Measurements from ENCODE around the gene CCDC80.

The CCDC80 gene

DNA sequence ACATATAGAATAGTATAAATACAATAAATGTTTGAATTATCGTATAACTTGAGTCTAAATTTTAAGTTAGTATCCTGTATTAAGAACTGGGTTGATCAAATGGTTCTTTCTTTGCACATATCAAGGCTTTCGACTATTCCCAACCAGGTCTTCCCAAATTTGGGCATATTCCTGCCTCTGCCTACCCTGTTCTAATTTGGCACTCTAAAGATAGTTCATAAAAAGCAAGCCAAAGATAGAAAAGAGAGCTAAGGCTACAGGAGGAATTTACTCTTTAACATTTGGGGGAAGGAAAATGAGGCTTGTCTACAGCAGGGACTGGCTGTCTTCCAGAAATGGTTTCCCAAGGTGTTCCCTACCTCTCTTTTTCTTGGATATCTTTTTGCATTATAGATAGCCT is 43.0 kb downstream of the CCDC80 start:
- H3K4me3 ChIP-seq (ENCODE audit: low read length), result no peak overlapping the region
- DNase-seq (ENCODE audit: low read depth), result no peak
- TF ChIP-seq, protein P1, sequence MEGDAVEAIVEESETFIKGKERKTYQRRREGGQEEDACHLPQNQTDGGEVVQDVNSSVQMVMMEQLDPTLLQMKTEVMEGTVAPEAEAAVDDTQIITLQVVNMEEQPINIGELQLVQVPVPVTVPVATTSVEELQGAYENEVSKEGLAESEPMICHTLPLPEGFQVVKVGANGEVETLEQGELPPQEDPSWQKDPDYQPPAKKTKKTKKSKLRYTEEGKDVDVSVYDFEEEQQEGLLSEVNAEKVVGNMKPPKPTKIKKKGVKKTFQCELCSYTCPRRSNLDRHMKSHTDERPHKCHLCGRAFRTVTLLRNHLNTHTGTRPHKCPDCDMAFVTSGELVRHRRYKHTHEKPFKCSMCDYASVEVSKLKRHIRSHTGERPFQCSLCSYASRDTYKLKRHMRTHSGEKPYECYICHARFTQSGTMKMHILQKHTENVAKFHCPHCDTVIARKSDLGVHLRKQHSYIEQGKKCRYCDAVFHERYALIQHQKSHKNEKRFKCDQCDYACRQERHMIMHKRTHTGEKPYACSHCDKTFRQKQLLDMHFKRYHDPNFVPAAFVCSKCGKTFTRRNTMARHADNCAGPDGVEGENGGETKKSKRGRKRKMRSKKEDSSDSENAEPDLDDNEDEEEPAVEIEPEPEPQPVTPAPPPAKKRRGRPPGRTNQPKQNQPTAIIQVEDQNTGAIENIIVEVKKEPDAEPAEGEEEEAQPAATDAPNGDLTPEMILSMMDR (IDR thresholded peaks at IDR 0.05; ENCODE audit: insufficient read depth, low read depth, low read length, missing control alignments), result no peak

DNA sequence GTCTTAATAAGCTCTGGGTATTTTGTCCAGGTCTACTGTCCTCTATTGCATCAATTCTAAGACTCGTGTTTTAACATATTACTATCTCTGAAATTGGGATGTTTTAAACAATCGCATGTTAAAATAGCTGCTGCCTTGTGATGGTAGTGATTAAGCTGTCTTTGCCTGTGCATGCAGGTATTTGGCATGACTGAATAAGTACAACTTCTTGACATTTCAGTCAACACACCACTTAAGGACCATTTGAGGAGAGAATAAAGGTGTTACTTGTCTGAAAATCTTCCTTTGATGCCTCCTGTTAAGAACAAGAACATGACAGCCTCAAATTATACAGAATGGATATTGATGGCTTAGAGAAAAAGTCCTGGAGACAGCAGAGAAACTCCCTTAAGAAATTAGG is 46.1 kb downstream of the CCDC80 start:
- no peak overlapping the region for H3K4me3 ChIP-seq (ENCODE audit: low read length)
- TF ChIP-seq, protein P1 (IDR thresholded peaks at IDR 0.05; ENCODE audit: insufficient read depth, low read depth, low read length, missing control alignments), result no peak
- no peak for DNase-seq (ENCODE audit: low read depth)

DNA sequence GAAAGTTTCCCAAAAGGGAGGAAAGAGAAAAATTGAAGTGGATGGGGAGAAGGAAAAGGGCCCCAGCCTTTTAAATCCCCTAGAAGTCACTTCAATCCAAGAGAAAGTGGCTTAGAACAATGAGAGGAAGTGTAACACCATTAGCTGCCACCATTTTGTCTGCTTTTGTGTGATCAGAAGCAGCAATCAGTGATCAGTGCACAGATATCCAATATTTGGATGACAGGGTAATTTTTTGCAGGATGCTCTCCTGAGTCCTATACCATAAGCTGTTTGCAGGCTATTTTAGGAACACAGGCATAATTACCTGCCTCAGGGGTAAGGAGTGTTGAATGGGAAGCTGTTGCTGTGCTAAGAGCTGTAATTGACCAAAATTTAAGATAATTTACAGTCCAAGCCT is 47.7 kb downstream of the CCDC80 start:
- H3K4me3 ChIP-seq (ENCODE audit: low read length), result no peak overlapping the region
- DNase-seq (ENCODE audit: low read depth), result no peak
- TF ChIP-seq, protein P1 (IDR thresholded peaks at IDR 0.05; ENCODE audit: insufficient read depth, low read depth, low read length, missing control alignments), result no peak

DNA sequence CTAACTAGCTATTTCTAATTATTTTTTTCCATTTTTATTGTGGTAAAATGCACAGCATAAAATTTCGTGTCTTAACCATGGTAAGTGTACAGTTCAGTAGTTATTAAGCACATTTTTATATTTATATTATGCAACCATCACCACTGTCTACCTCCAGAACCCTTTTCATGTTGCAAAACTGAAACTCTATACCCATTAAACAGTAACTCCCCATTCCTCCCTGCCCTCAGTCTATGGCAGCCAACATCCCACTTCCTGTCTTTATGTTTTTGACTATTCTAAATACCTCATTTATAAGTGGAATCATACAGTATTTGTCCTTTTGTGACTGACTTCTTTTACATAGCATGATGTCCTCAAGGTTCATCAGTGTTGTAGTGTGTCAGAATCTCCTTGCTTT is 53.6 kb downstream of the CCDC80 start:
- TF ChIP-seq, protein P1 (IDR thresholded peaks at IDR 0.05; ENCODE audit: insufficient read depth, low read depth, low read length, missing control alignments), result no peak
- DNase-seq (ENCODE audit: low read depth), result no peak

DNA sequence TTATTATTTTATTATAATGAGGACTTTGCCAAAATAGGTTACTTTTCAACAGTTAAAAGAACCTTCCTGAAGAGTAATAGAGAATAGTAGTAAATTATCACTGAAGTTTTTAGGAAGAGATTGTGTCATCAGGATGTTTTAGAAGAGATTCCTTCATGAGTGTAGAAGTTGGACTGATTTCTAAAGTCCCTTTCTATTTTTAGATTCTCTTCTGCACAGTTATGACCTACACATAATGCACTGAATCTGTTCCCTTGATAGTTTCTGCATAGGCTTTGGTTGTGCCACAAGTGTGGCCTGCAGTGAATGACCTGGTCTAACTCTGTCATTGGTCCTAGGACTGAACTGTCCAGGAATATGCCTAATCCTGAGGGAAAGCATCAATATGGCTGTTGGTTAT is 55.2 kb downstream of the CCDC80 start:
- TF ChIP-seq, protein P1 (IDR thresholded peaks at IDR 0.05; ENCODE audit: insufficient read depth, low read depth, low read length, missing control alignments), result no peak
- no peak overlapping the region for H3K4me3 ChIP-seq (ENCODE audit: low read length)
- DNase-seq (ENCODE audit: low read depth), result no peak

More for the DNA sequence above, 53.6 kb downstream of the CCDC80 start:
- H3K4me3 ChIP-seq (ENCODE audit: low read length), result no peak overlapping the region

DNA sequence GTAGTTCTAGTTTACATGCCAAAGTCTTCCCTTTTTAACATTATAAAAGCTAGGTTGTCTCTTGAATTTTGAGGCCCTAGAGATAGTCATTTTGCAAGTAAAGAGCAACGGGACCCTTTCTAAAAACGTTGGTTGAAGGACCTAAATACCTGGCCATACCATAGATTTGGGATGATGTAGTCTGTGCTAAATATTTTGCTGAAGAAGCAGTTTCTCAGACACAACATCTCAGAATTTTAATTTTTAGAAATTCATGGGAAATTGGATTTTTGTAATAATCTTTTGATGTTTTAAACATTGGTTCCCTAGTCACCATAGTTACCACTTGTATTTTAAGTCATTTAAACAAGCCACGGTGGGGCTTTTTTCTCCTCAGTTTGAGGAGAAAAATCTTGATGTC is 57.8 kb downstream of the CCDC80 start:
- no peak overlapping the region for H3K4me3 ChIP-seq (ENCODE audit: low read length)
- TF ChIP-seq, protein P1 (IDR thresholded peaks at IDR 0.05; ENCODE audit: insufficient read depth, low read depth, low read length, missing control alignments), result no peak
- no peak for DNase-seq (ENCODE audit: low read depth)

DNA sequence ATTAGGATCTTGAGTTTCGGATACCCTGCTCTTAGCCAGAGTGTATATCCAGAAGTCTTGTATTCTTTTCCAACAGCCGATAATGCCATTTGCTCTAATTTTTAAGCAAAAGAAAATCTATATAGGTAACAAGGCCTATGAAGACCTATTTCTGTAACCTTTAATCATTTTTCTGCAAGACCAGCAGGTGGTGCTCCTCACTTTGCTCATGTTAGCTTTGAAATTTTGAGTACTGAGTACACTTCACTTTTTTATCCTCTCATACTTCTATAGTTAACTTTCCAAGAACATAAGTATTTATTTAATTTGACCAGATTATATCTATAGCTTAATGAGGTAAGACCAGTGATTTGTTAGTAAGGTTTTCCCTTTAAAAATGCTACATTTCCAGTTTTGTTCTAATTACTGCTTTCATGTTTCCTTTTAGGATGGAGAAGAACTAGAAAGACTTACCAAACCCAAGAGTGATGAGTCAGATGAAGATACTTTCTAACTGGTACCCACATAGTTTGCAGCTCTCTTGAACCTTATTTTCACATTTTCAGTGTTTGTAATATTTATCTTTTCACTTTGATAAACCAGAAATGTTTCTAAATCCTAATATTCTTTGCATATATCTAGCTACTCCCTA is 58.6 kb downstream of the CCDC80 start:
- TF ChIP-seq, protein P1 (IDR thresholded peaks at IDR 0.05; ENCODE audit: insufficient read depth, low read depth, low read length, missing control alignments), result peak; percentile 76
- peak; percentile 75 for DNase-seq (ENCODE audit: low read depth)

More for the DNA sequence above, 58.6 kb downstream of the CCDC80 start:
- no peak overlapping the region for H3K4me3 ChIP-seq (ENCODE audit: low read length)

Measured in epithelial cell of esophagus (primary cell).